Adipose tissue (tissue), 3 donors: ENCODE results near the gene PCYT1A. TPM values are rescaled to one million over a fixed set of nuclear protein-coding genes. Genes with fewer than 3 reads are reported as not detected.

ENCODE experiments used
- H3K27ac ChIP-seq: one replicate; pipeline ENCODE4 v1.5.1; 2013; ENCODE audit warnings: low read depth, low read length
- WGBS, 3 donors: extraction: QIAGEN DNeasy Blood & Tissue Kit; methylation state at CpG; one replicate each; pipeline ENCODE4 v1.1.7; 2013; 5-methylcytosine and 5-hydroxymethylcytosine counted together
- polyA plus RNA-seq, 3 donors: library from polyadenylated mRNA; stranded (reverse); fragments of 200-250 nt; gene quantifications; one replicate each; pipeline ENCODE4 v1.2.3, GENCODE V29; 2013
- donor health status: healthy with polysubstance abuse.
- donor health status: Bipolar disorder and iron deficiency.
- donor health status: healthy.

PCYT1A gene
- polyA plus RNA-seq, 3 donors, result 12.9 to 39.8 (median 32.3) TPM

GRCh38 chr3:196181127-196181546 is 106.4 kb downstream of the PCYT1A start:
- 75 to 89% (median 78%) methylated on average over 10 of the region's 10 CpGs for WGBS, 3 donors
- H3K27ac ChIP-seq, result no peak overlapping the region

GRCh38 chr3:196180346-196180745 is 107.2 kb downstream of the PCYT1A start:
- H3K27ac ChIP-seq, result no peak overlapping the region
- WGBS, 3 donors, result 80 to 85% (median 85%) methylated on average over 9 of the region's 9 CpGs

Other genes with a start within 250 kb of the PCYT1A start
- gene TFRC, start 205.6 kb downstream of the PCYT1A start, polyA plus RNA-seq, result 10 to 100 TPM; 15.1 to 56.2 (median 16.2) TPM
- 1 to 10 TPM in 2 of 3 donors, under 1 TPM in 1; 0.89 to 4.5 (median 3.4) TPM for gene ZDHHC19, start 76.3 kb downstream of the PCYT1A start, polyA plus RNA-seq
- gene SLC51A, start 71.2 kb downstream of the PCYT1A start, polyA plus RNA-seq, result under 1 TPM in 2 of 3 donors, not detected in 1; 0.33 to 0.79 TPM
- gene DYNLT2B, start 30.5 kb upstream of the PCYT1A start, polyA plus RNA-seq, result 10 to 100 TPM in 1 of 3 donors, 1 to 10 TPM in 2; 6.7 to 13.3 (median 9.3) TPM
- gene TM4SF19, start 50.7 kb upstream of the PCYT1A start, polyA plus RNA-seq, result not detected
- 10 to 100 TPM in 1 of 3 donors, 1 to 10 TPM in 2; 3.8 to 10.9 (median 4.9) TPM for gene UBXN7, start 144.7 kb upstream of the PCYT1A start, polyA plus RNA-seq
- gene RNF168, start 216.0 kb upstream of the PCYT1A start, polyA plus RNA-seq, result 1 to 10 TPM; 3.2 to 9.6 (median 7.2) TPM
- not detected for gene SMCO1, start 227.6 kb upstream of the PCYT1A start, polyA plus RNA-seq